ACC112 (cell line): Measurements from ENCODE around the gene SYNGR3.

Experiments
- H2AFZ ChIP-seq: fragments of 200-600 bp; sonication (generic); one replicate; pipeline ENCODE4 v1.6.0; 2017; ENCODE audit warnings: antibody characterized with exemption, low read length; ENCODE audit not compliant: unreplicated experiment
- H3K27ac ChIP-seq: fragments of 200-600 bp; sonication (generic); 2 replicates; pipeline ENCODE4 v1.5.1; 2014; ENCODE audit warnings: low read depth, mild to moderate bottlenecking, antibody characterized with exemption, low read length, moderate library complexity
- H3K27me3 ChIP-seq: fragments of 200-600 bp; sonication (generic); 2 replicates; pipeline ENCODE4 v1.6.1; 2014; ENCODE audit warnings: mild to moderate bottlenecking, antibody characterized with exemption, low read length, moderate library complexity, mixed read lengths; ENCODE audit not compliant: insufficient read depth
- H3K36me3 ChIP-seq: fragments of 200-600 bp; sonication (generic); 2 replicates; pipeline ENCODE4 v1.6.1; 2016; ENCODE audit warnings: mild to moderate bottlenecking, antibody characterized with exemption, low read length, moderate library complexity, mixed read lengths; ENCODE audit not compliant: insufficient read depth
- H3K4me1 ChIP-seq: fragments of 200-600 bp; sonication (generic); one replicate; pipeline ENCODE4 v1.6.1; 2016; ENCODE audit warnings: low read length, mixed read lengths; ENCODE audit not compliant: insufficient read depth, unreplicated experiment, control insufficient read depth
- H3K4me3 ChIP-seq: fragments of 200-600 bp; sonication (generic); 2 replicates; pipeline ENCODE4 v1.5.1; 2014; ENCODE audit warnings: mild to moderate bottlenecking, low read depth, low read length
- H3K79me2 ChIP-seq: fragments of 200-600 bp; sonication (generic); one replicate; pipeline ENCODE4 v1.6.0; 2016; ENCODE audit warnings: low read length; ENCODE audit not compliant: control insufficient read depth, unreplicated experiment, insufficient read depth

SYNGR3 gene

DNA sequence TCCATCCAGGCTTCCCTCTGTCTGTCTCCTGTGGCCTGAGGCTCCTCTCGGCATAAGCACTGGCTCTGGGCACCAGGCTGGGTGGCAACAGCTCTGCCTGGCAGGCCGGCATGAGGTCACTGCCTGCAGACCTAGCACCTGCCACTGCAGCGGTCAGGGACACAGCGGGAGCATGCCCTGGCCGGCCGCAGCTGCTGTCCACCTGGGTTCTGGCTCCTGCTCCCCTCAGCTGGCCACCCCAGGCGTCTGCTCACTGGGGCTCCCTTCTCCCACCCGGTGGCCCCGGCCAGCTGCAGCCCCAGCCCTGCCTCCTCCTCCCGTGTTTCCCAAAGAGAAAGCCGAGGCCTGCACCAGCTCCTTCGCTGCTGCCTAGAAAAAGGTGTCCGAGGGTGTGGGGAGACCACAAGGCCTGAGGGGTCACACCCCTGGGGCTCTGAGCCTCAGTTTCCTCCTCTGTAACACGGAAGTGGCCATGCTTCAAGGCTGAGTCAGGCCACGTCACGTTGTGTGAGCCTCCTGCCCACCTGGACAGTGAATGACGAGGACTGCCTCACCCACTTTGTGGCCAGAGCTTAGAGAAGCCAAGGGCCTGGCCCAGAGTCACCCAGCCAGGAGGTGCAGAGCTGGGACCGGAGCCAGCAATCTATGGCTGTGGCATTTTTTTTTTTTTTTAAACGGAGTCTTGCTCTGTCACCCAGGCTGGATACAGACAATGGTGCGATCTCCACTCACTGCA is 51.2 kb downstream of the SYNGR3 start:
- Histone ChIP-seq H3K36me3 (no peaks in the 10 kb centered on the region), H2AFZ (no peak overlapping the region), H3K79me2 (no peaks in the 10 kb centered on the region), H3K4me3 (no peak overlapping the region), H3K4me1 (peaks cover 11% of the 10 kb centered on the region), H3K27ac (no peak overlapping the region), H3K27me3 (no peaks in the 10 kb centered on the region)

DNA sequence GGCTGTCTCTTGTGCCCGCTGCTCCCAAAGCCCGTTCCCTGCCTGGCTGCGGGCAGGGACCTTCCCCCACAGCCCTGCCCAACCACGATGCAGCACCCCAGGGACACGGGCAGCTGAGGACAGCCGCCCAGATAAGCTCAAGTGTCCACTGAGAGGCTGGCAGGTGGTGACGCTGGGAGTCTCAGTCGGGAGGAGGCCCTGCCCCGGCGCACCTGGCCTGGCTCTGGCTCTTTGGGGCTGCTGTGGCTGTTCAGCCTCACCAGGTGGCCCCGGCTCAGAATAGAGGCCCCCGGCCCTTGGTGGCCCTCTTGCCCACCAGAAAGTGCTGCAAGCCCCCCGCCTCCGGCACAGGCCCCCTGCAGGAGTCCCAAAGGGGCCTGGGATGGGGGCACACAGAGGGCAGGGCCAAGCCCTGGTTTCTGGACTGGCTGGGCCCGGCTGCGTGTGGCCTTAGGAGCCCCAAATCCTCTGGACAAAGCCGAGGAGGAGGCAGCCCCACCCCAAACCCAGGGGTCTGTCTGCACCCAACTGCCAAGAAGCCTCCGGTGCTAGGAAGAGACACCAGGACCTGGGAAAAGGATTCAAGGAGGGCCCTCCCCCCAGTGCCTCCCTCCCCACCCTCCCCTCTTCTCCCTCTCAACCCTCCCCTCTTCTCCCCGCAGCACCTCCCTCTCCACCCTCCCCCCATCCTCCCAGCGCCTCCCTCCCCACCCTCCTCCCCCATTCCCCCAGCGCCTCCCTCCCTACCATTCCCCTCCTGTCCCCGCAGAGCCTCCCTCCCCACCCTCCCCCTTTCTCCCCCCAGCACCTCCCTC is 52.6 kb downstream of the SYNGR3 start:
- H3K4me1 ChIP-seq: peaks cover 13% of the 10 kb centered on the region
- H3K27me3 ChIP-seq: no peaks in the 10 kb centered on the region
- no peak overlapping the region for H3K4me3 ChIP-seq
- no peaks in the 10 kb centered on the region for H3K79me2 ChIP-seq
- no peak overlapping the region for H2AFZ ChIP-seq
- H3K36me3 ChIP-seq: no peaks in the 10 kb centered on the region
- no peak overlapping the region for H3K27ac ChIP-seq

DNA sequence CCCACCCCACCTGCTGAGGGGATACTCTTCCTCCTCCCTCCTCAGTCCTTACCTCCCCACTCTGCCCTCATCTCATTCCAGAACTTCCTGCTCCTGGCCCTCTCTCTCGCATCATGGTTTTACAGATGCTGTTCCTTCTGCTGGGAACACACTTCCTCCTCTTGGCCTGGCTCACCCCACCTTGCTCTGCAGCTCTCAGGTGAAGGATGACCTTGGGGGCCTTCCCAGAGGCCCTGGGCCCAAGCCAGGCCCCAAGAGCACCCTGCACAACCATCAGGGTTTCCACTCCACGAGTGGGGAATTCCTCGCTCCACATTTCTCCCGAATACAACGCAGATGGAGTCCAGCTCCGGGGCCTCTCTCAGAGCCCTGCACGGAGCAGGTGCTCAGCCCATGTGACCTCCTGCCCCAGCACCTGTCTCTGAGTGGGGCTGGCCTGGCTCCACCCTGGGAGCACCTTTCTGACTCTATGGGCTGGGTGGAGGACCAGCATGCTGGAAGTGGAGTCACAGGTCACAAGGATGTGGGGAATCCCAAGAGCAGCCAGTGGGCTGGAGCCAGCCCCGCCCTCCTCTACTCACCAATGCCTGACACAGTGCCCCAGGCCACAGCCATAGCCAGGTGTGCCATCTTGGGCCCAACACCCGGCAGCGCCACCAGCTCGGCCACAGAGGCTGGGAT is 53.4 kb downstream of the SYNGR3 start:
- Histone ChIP-seq H3K36me3 (no peaks in the 10 kb centered on the region), H3K4me1 (peaks cover 13% of the 10 kb centered on the region), H3K27me3 (no peaks in the 10 kb centered on the region), H3K4me3 (no peak overlapping the region), H2AFZ (no peak overlapping the region), H3K27ac (no peak overlapping the region), H3K79me2 (peaks cover 2% of the 10 kb centered on the region)
